Astrocyte (in vitro differentiated cells and primary cell): ENCODE data around the gene NKD1.

Experiments used
- CTCF ChIP-seq: IDR thresholded peaks from 2 replicates; pipeline ENCODE4 v1.5.1; 2011; ENCODE audit warnings: low read depth, mild to moderate bottlenecking, inconsistent platforms, low read length, moderate library complexity; ENCODE audit not compliant: insufficient read depth
- EZH2 ChIP-seq: IDR thresholded peaks from 2 replicates; pipeline ENCODE4 v1.6.1; 2012; ENCODE audit warnings: mild to moderate bottlenecking, low read length, inconsistent platforms; ENCODE audit not compliant: insufficient read depth

- TF ChIP-seq CTCF (no peak), EZH2 (no peak)
Measured at GRCh38 chr16:50679676-50680555, 131.7 kb downstream of the NKD1 start.
